ENCODE measurements around the gene FBXL16. TPM values are rescaled to one million over a fixed set of nuclear protein-coding genes. Genes with fewer than 3 reads are reported as not detected.
A peak's percentile ranks its signal among the peaks of the same experiment; 100 is the strongest.

Gene FBXL16
- polyA plus RNA-seq, 2 of the 4 experiments (the other 2 are of a cell fraction): 0.53 to 1.2 TPM

GRCh38 chr16:746637-747036, 41.0 kb upstream of the FBXL16 start:
- no peaks in the 10 kb centered on the region for H3K4me1 ChIP-seq
- ChIA-PET CTCF (interaction anchor here (1.0 to 28.0 kb wide), 5 partner anchors 10 to 38 kb away, joined by 3 to 656 read pairs (median 6); partner anchors contain the start of genes ANTKMT, CCDC78, FBXL16 and HAGHL), POLR2A (no interaction called here)
- no peak overlapping the region for H3K4me3 ChIP-seq
- no peak overlapping the region for H3K4me2 ChIP-seq
- FAIRE-seq (no peak), ATAC-seq (no peak), DNase-seq (ENCODE audit: low read depth in 1 of 2, low spot score in 1 of 2) (no peak)
- H3K9me3 ChIP-seq: no peaks in the 10 kb centered on the region
- 76% methylated on average over 4 of the region's 13 CpGs for WGBS (ENCODE audit: missing lambda C conversion rate)
- no peak overlapping the region for H3K27ac ChIP-seq
- TF ChIP-seq MAZ (IDR thresholded peaks at IDR 0.05; ENCODE audit: borderline replicate concordance, low read depth, low read length) (no peak), HEYL (CRISPR knock-in tag; IDR thresholded peaks at IDR 0.05) (no peak), NFE2L2 (conservative IDR thresholded peaks at IDR 0.05; ENCODE audit: low read length) (no peak), CHD2 (IDR thresholded peaks at IDR 0.05; ENCODE audit: low read length, partially characterized antibody) (no peak), TFCP2L1 (CRISPR knock-in tag; IDR thresholded peaks at IDR 0.05) (no peak), PHF8 (IDR thresholded peaks at IDR 0.05; ENCODE audit: borderline replicate concordance, low read depth) (no peak), CBX2 (IDR thresholded peaks at IDR 0.05; ENCODE audit: borderline replicate concordance, low read depth) (no peak), BHLHE40 (IDR thresholded peaks at IDR 0.05; ENCODE audit: low read depth, low read length) (no peak)

GRCh38 chr16:745739-746138, 40.1 kb upstream of the FBXL16 start:
- no peaks in the 10 kb centered on the region for H3K4me1 ChIP-seq
- ATAC-seq (peak; percentile 73), FAIRE-seq (no peak), DNase-seq (ENCODE audit: low read depth in 1 of 2, low spot score in 1 of 2) (peak in 1 of 2 experiments; percentile 63)
- 2% methylated on average over 6 of the region's 14 CpGs for WGBS (ENCODE audit: missing lambda C conversion rate)
- no peak for TF ChIP-seq CHD2 (IDR thresholded peaks at IDR 0.05; ENCODE audit: low read length, partially characterized antibody)
- no peak for TF ChIP-seq MAZ (IDR thresholded peaks at IDR 0.05; ENCODE audit: borderline replicate concordance, low read depth, low read length)
- no peak for TF ChIP-seq ATOH8 (CRISPR knock-in tag; IDR thresholded peaks at IDR 0.05; ENCODE audit: low read depth)
- TF ChIP-seq MYC (IDR thresholded peaks at IDR 0.05; ENCODE audit: borderline replicate concordance, low read length): no peak
- TF ChIP-seq CHD4 (IDR thresholded peaks at IDR 0.05; ENCODE audit: borderline replicate concordance): no peak
- TF ChIP-seq RAD21 (conservative IDR thresholded peaks at IDR 0.05 in 1 of 2, IDR thresholded peaks at IDR 0.05 in 1 of 2): peak; percentile 34 to 50; a peak in 4 of 5 replicates
- TF ChIP-seq ZNF302 (CRISPR knock-in tag; IDR thresholded peaks at IDR 0.05): no peak
- TF ChIP-seq HEYL (CRISPR knock-in tag; IDR thresholded peaks at IDR 0.05): no peak
- TF ChIP-seq PBX3 (IDR thresholded peaks at IDR 0.05): no peak
- TF ChIP-seq KDM5A (IDR thresholded peaks at IDR 0.05): no peak
- peak; percentile 60 for TF ChIP-seq CTCF (IDR thresholded peaks at IDR 0.05)
- no peak for TF ChIP-seq EP300 (IDR thresholded peaks at IDR 0.05)
- TF ChIP-seq HOXB5 (CRISPR knock-in tag; IDR thresholded peaks at IDR 0.05): no peak
- TF ChIP-seq CBX2 (IDR thresholded peaks at IDR 0.05; ENCODE audit: borderline replicate concordance, low read depth): no peak
- no peak for TF ChIP-seq RNF2 (IDR thresholded peaks at IDR 0.05; ENCODE audit: borderline replicate concordance, low read depth)
- TF ChIP-seq CBX8 (IDR thresholded peaks at IDR 0.05): no peak
- TF ChIP-seq RCOR1 (IDR thresholded peaks at IDR 0.05; ENCODE audit: low read depth, low read length): no peak
- no peak for TF ChIP-seq TFCP2L1 (CRISPR knock-in tag; IDR thresholded peaks at IDR 0.05)
- TF ChIP-seq SMC3 (IDR thresholded peaks at IDR 0.05): peak; percentile 73
- TF ChIP-seq ZC3H11A (IDR thresholded peaks at IDR 0.05): no peak
- H3K4me2 ChIP-seq: peak overlapping the region; percentile 8; the same call in 1 of the 3 replicates
- H3K9me3 ChIP-seq: no peaks in the 10 kb centered on the region
- no peak overlapping the region for H3K4me3 ChIP-seq
- CTCF ChIA-PET: interaction anchor here (0.7 to 28.0 kb wide), 15 partner anchors 9 to 90 kb away, joined by 3 to 656 read pairs (median 6); partner anchors contain the start of genes ANTKMT, CCDC78, FBXL16 and HAGHL
- H3K27ac ChIP-seq: no peak overlapping the region; a peak in 1 of 6 replicates
- POLR2A ChIA-PET: no interaction called here

Data from A549 (cell line).